Mammary epithelial cell (primary cell): ENCODE results near the gene ABCB11.

ENCODE experiments used
- EZH2 ChIP-seq: IDR thresholded peaks from 2 replicates; pipeline ENCODE4 v1.6.1; 2012; ENCODE audit warnings: low read length, inconsistent platforms, borderline replicate concordance
- TF ChIP-seq, protein P1 (sequence below), 2 donors: IDR thresholded peaks in 1 of 2; conservative IDR thresholded peaks in 1 of 2; 2 replicates each; pipeline ENCODE4 v1.5.1; 2011 to 2012; ENCODE audit warnings: inconsistent platforms in 2 of 2, low read length in 2 of 2, mild to moderate bottlenecking in 2 of 2, control low read depth in 1 of 2, low read depth in 1 of 2; ENCODE audit not compliant: insufficient read depth in 1 of 2; ENCODE audit errors: extremely low read depth in 1 of 2

DNA sequence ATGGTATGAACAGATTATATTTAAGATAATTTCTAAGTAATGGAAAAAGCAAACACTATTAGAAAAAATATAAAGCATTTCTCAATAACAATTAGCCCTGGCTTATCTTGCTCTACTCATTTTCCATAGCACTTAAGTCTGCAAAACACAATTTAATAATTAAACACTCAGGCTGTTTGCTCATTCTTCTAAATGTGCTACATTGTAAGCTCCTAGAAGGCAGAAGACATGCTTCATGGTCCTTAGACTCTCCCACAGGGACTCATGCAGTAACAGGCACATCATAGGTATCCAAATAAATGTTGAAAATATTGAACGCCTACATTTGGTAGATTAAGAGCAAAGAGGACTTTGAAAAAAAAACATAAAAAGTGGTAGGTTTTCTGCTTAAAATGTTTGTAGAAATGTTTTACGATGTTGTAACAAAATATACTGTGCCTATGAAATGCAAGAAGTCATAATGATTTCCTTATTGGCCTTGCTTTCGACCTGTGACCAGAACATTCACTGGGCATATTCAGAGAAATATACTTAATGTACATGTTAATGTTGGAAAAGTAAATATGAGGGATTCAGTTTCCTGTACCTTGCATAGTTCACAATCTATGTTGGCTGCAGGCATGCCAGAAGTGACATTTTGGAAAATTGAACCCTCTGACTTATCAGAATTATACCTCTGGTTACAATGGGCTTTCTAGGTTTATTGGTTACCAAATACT is 102.9 kb downstream of the ABCB11 start:
- TF ChIP-seq, protein P1, sequence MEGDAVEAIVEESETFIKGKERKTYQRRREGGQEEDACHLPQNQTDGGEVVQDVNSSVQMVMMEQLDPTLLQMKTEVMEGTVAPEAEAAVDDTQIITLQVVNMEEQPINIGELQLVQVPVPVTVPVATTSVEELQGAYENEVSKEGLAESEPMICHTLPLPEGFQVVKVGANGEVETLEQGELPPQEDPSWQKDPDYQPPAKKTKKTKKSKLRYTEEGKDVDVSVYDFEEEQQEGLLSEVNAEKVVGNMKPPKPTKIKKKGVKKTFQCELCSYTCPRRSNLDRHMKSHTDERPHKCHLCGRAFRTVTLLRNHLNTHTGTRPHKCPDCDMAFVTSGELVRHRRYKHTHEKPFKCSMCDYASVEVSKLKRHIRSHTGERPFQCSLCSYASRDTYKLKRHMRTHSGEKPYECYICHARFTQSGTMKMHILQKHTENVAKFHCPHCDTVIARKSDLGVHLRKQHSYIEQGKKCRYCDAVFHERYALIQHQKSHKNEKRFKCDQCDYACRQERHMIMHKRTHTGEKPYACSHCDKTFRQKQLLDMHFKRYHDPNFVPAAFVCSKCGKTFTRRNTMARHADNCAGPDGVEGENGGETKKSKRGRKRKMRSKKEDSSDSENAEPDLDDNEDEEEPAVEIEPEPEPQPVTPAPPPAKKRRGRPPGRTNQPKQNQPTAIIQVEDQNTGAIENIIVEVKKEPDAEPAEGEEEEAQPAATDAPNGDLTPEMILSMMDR (conservative IDR thresholded peaks at IDR 0.05 in 1 of 2, IDR thresholded peaks at IDR 0.05 in 1 of 2; ENCODE audit: extremely low read depth in 1 of 2, insufficient read depth in 1 of 2, low read depth in 1 of 2, low read length in 2 of 2): no peak
- no peak for TF ChIP-seq EZH2
